ENCODE results near the gene KCNAB1.

Gene KCNAB1

GRCh38 chr3:156317462-156318074, 197.2 kb downstream of the KCNAB1 start:
- no peak for DNase-seq (ENCODE audit: low read depth in 3 of 3)

- DNase-seq (ENCODE audit: low read depth in 3 of 3): no peak
These were observed 201.6 kb downstream of the KCNAB1 start for GRCh38 chr3:156321945-156322344.

GRCh38 chr3:156323466-156323865, 203.1 kb downstream of the KCNAB1 start:
- DNase-seq (ENCODE audit: low read depth in 3 of 3): no peak

- no peak for DNase-seq (ENCODE audit: low read depth in 3 of 3)
These were observed 210.0 kb downstream of the KCNAB1 start for GRCh38 chr3:156330415-156330814.

GRCh38 chr3:156332304-156332703, 211.9 kb downstream of the KCNAB1 start:
- no peak for DNase-seq (ENCODE audit: low read depth in 3 of 3)

GRCh38 chr3:156334841-156335545, 214.6 kb downstream of the KCNAB1 start:
- no peak for DNase-seq (ENCODE audit: low read depth in 3 of 3)

GRCh38 chr3:156339491-156339890, 219.1 kb downstream of the KCNAB1 start:
- DNase-seq (ENCODE audit: low read depth in 3 of 3): no peak

GRCh38 chr3:156341332-156341731, 221.0 kb downstream of the KCNAB1 start:
- no peak for DNase-seq (ENCODE audit: low read depth in 3 of 3)

GRCh38 chr3:156341831-156342416, 221.5 kb downstream of the KCNAB1 start:
- DNase-seq (ENCODE audit: low read depth in 3 of 3): no peak

GRCh38 chr3:156344215-156344614, 223.8 kb downstream of the KCNAB1 start:
- no peak for DNase-seq (ENCODE audit: low read depth in 3 of 3)

GRCh38 chr3:156349111-156349510, 228.7 kb downstream of the KCNAB1 start:
- DNase-seq (ENCODE audit: low read depth in 3 of 3): no peak

- no peak for DNase-seq (ENCODE audit: low read depth in 3 of 3)
These were observed 229.6 kb downstream of the KCNAB1 start for GRCh38 chr3:156349978-156350377.

- no peak for DNase-seq (ENCODE audit: low read depth in 3 of 3)
These were observed 230.4 kb downstream of the KCNAB1 start for GRCh38 chr3:156350781-156351180.

GRCh38 chr3:156351783-156352182, 231.4 kb downstream of the KCNAB1 start:
- DNase-seq (ENCODE audit: low read depth in 3 of 3): no peak

- no peak for DNase-seq (ENCODE audit: low read depth in 3 of 3)
These were observed 232.3 kb downstream of the KCNAB1 start for GRCh38 chr3:156352728-156353127.

GRCh38 chr3:156353563-156353962, 233.2 kb downstream of the KCNAB1 start:
- DNase-seq (ENCODE audit: low read depth in 3 of 3): no peak

- DNase-seq (ENCODE audit: low read depth in 3 of 3): no peak
These were observed 236.4 kb downstream of the KCNAB1 start for GRCh38 chr3:156356537-156357363.

- no peak for DNase-seq (ENCODE audit: low read depth in 3 of 3)
These were observed 237.9 kb downstream of the KCNAB1 start for GRCh38 chr3:156358232-156358631.

- DNase-seq (ENCODE audit: low read depth in 3 of 3): no peak
These were observed 239.0 kb downstream of the KCNAB1 start for GRCh38 chr3:156359368-156359767.

GRCh38 chr3:156360083-156360482, 239.7 kb downstream of the KCNAB1 start:
- DNase-seq (ENCODE audit: low read depth in 3 of 3): no peak

- no peak for DNase-seq (ENCODE audit: low read depth in 3 of 3)
These were observed 240.6 kb downstream of the KCNAB1 start for GRCh38 chr3:156360963-156361362.

- no peak for DNase-seq (ENCODE audit: low read depth in 3 of 3)
These were observed 246.2 kb downstream of the KCNAB1 start for GRCh38 chr3:156366559-156366958.
